ENCODE measurements around the gene WDR89.

- no peak for TF ChIP-seq CTCF (IDR thresholded peaks at IDR 0.05)
- TF ChIP-seq POLR2A (IDR thresholded peaks at IDR 0.05) = no peak
These were observed 10.7 kb upstream of the WDR89 start for GRCh38 chr14:63652406-63652805.
